Measurements from ENCODE around the gene EXOSC9. TPM values are rescaled to one million over a fixed set of nuclear protein-coding genes. Genes with fewer than 3 reads are reported as not detected.
A peak's percentile ranks its signal among the peaks of the same experiment; 100 is the strongest.

Gene EXOSC9
- total and polyA plus RNA-seq, 4 donors, result 5.3 to 20.0 (median 10.0) TPM

DNA sequence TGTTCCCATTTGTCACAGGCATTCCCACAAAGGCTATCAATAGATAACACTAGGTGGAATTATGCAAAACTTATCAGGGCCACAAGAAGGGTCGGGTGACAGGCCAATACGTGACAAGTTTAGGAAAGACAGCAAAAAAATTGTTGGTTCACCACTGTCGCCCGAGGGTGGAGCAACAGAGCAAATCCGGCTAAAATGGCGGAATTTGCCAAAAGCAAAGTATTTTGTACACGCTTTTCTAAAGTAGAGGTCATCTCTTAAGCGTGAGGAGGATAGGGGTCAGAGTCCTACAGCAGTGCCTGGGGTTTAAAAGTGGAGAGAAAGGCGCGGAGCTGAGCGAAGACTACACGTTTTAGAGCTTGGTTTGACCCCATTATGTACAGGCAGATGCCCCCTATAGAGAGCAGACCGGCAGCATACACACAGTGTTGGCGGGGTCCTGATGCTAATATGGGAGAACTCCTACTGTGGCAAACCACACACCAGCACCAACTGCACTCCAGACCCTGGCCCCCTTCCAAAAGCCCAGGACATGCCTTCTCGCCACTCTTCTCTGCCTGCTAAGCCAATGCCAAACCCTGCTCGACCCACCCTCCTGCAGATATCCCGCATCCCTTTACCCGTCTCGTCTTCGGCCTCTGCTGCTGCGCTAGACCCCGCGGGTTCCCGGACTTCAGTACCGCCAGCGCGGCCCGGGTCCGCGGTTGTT is 21.8 kb downstream of the EXOSC9 start:
- H3K9ac ChIP-seq (ENCODE audit: low read depth in 1 of 2, low read length in 2 of 2), result no peak overlapping the region
- no peak for TF ChIP-seq RAD21 (IDR thresholded peaks at IDR 0.05)
- TF ChIP-seq RXRA (IDR thresholded peaks at IDR 0.05), result no peak
- no peak for TF ChIP-seq FOXA2 (IDR thresholded peaks at IDR 0.05)
- TF ChIP-seq, protein P1, sequence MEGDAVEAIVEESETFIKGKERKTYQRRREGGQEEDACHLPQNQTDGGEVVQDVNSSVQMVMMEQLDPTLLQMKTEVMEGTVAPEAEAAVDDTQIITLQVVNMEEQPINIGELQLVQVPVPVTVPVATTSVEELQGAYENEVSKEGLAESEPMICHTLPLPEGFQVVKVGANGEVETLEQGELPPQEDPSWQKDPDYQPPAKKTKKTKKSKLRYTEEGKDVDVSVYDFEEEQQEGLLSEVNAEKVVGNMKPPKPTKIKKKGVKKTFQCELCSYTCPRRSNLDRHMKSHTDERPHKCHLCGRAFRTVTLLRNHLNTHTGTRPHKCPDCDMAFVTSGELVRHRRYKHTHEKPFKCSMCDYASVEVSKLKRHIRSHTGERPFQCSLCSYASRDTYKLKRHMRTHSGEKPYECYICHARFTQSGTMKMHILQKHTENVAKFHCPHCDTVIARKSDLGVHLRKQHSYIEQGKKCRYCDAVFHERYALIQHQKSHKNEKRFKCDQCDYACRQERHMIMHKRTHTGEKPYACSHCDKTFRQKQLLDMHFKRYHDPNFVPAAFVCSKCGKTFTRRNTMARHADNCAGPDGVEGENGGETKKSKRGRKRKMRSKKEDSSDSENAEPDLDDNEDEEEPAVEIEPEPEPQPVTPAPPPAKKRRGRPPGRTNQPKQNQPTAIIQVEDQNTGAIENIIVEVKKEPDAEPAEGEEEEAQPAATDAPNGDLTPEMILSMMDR (IDR thresholded peaks at IDR 0.05; ENCODE audit: low read depth, low read length, missing input control), result no peak
- DNase-seq (ENCODE audit: low spot score), result peak; percentile 62
- H3K36me3 ChIP-seq (ENCODE audit: control insufficient read depth in 4 of 4, insufficient read depth in 3 of 4, low read depth in 1 of 4, low read length in 3 of 4), result peaks cover 0 to 2% (median 0%) of the 10 kb centered on the region in 4 donors
- no peak overlapping the region for H3K27ac ChIP-seq (ENCODE audit: low read depth in 1 of 2, low read length in 2 of 2)
- H3K4me3 ChIP-seq (ENCODE audit: low read depth in 1 of 3, low read length in 3 of 3), result peak overlapping the region; percentile 52 to 79 (median 67)
- 2% methylated on average over 30 of the region's 30 CpGs for WGBS
- H3K4me1 ChIP-seq (ENCODE audit: control insufficient read depth in 4 of 4, insufficient read depth in 4 of 4, low read length in 3 of 4), result peaks cover 4 to 10% (median 10%) of the 10 kb centered on the region in 4 donors
- no peaks in the 10 kb centered on the region for H3K9me3 ChIP-seq (ENCODE audit: control insufficient read depth in 4 of 4, low read length in 3 of 4)
- H3K27me3 ChIP-seq (ENCODE audit: control insufficient read depth in 4 of 4, insufficient read depth in 4 of 4, low read length in 3 of 4), result no peaks in the 10 kb centered on the region

DNA sequence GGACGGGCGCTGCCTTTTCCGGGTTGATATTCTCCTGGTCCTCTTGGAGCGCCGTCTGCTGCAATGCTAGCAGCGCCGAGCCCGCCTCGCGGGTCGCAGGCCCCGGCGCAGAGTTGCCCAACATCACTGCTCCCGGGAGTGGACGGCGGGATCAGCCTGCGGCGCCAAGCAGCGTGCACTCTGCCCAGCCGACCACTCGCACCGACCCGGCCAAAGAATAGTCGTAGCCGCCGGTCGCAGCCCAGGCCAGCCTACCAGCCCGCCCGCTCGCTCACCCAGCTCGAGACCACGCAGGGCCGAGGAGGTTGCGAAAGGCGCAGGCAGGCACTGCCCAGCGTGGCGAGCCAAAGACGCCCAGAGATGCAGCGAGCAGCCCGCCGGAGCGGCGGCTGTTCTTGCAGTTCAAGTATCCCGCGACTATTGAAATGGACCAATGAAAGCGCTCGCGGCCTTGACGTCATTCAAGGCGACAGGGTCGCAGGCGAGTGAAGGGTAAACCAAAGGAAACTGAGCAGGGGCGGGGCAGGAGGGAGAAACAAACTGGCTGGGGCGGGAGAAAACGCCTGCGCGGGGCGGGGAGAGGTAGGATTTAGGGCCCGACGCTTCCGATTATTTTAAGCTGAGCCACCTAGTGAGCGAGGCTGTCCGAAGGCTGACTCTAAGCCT is 22.5 kb downstream of the EXOSC9 start, which contains the start of gene CCNA2:
TSS of gene CCNA2 (minus strand) at position 379 of the 666 bp plus-strand sequence. CDS start at position 124, 255 bp downstream.
- peak; percentile 97 for DNase-seq (ENCODE audit: low spot score)
- Histone ChIP-seq H3K27me3 (ENCODE audit: control insufficient read depth in 4 of 4, insufficient read depth in 4 of 4, low read length in 3 of 4) (no peaks in the 10 kb centered on the region), H3K4me3 (ENCODE audit: low read depth in 1 of 3, low read length in 3 of 3) (peak within 1 kb of the TSS; percentile 59 to 79 (median 67)), H3K27ac (ENCODE audit: low read depth in 1 of 2, low read length in 2 of 2) (peak within 1 kb of the TSS; percentile 10 to 51), H3K36me3 (ENCODE audit: control insufficient read depth in 4 of 4, insufficient read depth in 3 of 4, low read depth in 1 of 4, low read length in 3 of 4) (no peaks in the 10 kb centered on the region), H3K4me1 (ENCODE audit: control insufficient read depth in 4 of 4, insufficient read depth in 4 of 4, low read length in 3 of 4) (peaks cover 4 to 10% (median 10%) of the 10 kb centered on the region in 4 donors), H3K9ac (ENCODE audit: low read depth in 1 of 2, low read length in 2 of 2) (peak within 1 kb of the TSS; percentile 5 to 97), H3K9me3 (ENCODE audit: control insufficient read depth in 4 of 4, low read length in 3 of 4) (no peaks in the 10 kb centered on the region)
- WGBS, result under 1% methylated on average over 63 of the region's 63 CpGs
- TF ChIP-seq FOXA1 (IDR thresholded peaks at IDR 0.05) (peak; percentile 22), HNF4G (IDR thresholded peaks at IDR 0.05) (no peak), TAF1 (conservative IDR thresholded peaks at IDR 0.05) (peak; percentile 90), RXRA (IDR thresholded peaks at IDR 0.05) (peak; percentile 42 to 58), JUND (IDR thresholded peaks at IDR 0.05) (no peak), YY1 (IDR thresholded peaks at IDR 0.05) (peak; percentile 63), RAD21 (IDR thresholded peaks at IDR 0.05) (peak; percentile 32 to 47), HNF4A (conservative IDR thresholded peaks at IDR 0.05) (peak in 1 of 2 donors; percentile 18), GABPA (IDR thresholded peaks at IDR 0.05 in 1 of 2, conservative IDR thresholded peaks at IDR 0.05 in 1 of 2) (peak in 1 of 2 donors; percentile 71), EGR1 (IDR thresholded peaks at IDR 0.05; ENCODE audit: low read depth in 2 of 2) (peak in 1 of 2 donors; percentile 25), NR2F2 (IDR thresholded peaks at IDR 0.05) (no peak), SP1 (IDR thresholded peaks at IDR 0.05) (peak; percentile 88), FOXA2 (IDR thresholded peaks at IDR 0.05) (no peak)
- TF ChIP-seq, protein P2, sequence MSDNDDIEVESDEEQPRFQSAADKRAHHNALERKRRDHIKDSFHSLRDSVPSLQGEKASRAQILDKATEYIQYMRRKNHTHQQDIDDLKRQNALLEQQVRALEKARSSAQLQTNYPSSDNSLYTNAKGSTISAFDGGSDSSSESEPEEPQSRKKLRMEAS (IDR thresholded peaks at IDR 0.05), result peak; percentile 51
- TF ChIP-seq, protein P3, sequence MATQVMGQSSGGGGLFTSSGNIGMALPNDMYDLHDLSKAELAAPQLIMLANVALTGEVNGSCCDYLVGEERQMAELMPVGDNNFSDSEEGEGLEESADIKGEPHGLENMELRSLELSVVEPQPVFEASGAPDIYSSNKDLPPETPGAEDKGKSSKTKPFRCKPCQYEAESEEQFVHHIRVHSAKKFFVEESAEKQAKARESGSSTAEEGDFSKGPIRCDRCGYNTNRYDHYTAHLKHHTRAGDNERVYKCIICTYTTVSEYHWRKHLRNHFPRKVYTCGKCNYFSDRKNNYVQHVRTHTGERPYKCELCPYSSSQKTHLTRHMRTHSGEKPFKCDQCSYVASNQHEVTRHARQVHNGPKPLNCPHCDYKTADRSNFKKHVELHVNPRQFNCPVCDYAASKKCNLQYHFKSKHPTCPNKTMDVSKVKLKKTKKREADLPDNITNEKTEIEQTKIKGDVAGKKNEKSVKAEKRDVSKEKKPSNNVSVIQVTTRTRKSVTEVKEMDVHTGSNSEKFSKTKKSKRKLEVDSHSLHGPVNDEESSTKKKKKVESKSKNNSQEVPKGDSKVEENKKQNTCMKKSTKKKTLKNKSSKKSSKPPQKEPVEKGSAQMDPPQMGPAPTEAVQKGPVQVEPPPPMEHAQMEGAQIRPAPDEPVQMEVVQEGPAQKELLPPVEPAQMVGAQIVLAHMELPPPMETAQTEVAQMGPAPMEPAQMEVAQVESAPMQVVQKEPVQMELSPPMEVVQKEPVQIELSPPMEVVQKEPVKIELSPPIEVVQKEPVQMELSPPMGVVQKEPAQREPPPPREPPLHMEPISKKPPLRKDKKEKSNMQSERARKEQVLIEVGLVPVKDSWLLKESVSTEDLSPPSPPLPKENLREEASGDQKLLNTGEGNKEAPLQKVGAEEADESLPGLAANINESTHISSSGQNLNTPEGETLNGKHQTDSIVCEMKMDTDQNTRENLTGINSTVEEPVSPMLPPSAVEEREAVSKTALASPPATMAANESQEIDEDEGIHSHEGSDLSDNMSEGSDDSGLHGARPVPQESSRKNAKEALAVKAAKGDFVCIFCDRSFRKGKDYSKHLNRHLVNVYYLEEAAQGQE (IDR thresholded peaks at IDR 0.05), result peak; percentile 70
- TF ChIP-seq, protein P4, sequence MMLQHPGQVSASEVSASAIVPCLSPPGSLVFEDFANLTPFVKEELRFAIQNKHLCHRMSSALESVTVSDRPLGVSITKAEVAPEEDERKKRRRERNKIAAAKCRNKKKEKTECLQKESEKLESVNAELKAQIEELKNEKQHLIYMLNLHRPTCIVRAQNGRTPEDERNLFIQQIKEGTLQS (IDR thresholded peaks at IDR 0.05), result no peak
- TF ChIP-seq, protein P5, sequence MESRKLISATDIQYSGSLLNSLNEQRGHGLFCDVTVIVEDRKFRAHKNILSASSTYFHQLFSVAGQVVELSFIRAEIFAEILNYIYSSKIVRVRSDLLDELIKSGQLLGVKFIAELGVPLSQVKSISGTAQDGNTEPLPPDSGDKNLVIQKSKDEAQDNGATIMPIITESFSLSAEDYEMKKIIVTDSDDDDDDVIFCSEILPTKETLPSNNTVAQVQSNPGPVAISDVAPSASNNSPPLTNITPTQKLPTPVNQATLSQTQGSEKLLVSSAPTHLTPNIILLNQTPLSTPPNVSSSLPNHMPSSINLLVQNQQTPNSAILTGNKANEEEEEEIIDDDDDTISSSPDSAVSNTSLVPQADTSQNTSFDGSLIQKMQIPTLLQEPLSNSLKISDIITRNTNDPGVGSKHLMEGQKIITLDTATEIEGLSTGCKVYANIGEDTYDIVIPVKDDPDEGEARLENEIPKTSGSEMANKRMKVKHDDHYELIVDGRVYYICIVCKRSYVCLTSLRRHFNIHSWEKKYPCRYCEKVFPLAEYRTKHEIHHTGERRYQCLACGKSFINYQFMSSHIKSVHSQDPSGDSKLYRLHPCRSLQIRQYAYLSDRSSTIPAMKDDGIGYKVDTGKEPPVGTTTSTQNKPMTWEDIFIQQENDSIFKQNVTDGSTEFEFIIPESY (IDR thresholded peaks at IDR 0.05), result peak; percentile 68
- TF ChIP-seq, protein P1 (IDR thresholded peaks at IDR 0.05; ENCODE audit: low read depth, low read length, missing input control), result no peak
